Measurements from ENCODE around the gene ZNF230.

Gene ZNF230

DNA sequence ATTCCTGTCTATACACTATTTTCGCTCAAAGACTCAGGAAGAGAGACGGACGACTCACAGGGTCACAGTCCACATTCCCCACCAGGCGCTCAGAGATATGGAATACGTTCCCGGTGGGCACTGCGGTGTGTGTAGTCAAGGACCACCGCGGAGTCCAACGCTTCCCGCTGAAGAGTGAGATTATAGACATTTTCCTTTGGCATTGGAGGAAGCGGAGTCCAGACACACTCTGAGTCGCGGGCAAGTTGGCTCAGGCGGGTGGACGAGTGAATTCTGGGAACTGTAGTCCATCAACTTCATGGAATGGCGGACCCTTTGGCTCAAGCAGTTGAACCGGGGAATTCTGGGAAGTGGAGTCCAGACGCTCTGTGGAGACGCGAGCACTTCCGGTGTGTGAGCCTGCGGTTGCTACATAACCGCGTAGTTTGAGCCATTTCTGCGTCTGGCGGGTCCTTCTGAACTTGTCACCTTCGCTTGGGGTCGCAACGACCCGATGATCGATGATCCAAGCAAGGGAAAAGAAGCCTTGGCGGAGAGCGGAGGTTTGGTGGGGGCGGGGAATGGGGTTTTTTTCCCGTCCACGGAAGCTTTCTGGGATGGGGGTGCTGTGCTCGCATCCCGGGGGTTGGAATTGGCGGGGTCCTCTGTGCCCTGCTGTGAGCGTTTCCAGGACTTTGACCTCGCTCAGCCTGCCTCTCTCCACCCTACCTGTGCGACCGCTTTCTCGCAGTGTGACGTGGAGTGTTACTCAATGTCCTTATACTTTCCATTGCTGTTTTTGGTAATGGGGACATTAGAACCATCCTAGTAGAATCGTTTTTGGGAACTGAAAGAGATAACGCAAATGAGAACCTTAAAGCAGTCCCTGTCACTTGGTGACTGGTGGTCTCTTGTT, at the start of gene ZNF230:
TSS of gene ZNF230 (plus strand) at position 392 of the 895 bp plus-strand sequence. CDS start 4,122 bp downstream, outside the sequence.
- Histone ChIP-seq H3K36me3 (ENCODE audit: control insufficient read depth in 1 of 2, insufficient read depth in 2 of 2, low read length in 2 of 2) (peaks cover 9% of the 10 kb centered on the region in 2 donors), H3K4me3 (ENCODE audit: low read depth in 1 of 2, low read length in 2 of 2) (peak within 1 kb of the TSS; percentile 79 to 96), H3K27me3 (ENCODE audit: control insufficient read depth in 1 of 2, insufficient read depth in 2 of 2, low read length in 2 of 2) (no peaks in the 10 kb centered on the region), H3K4me1 (ENCODE audit: control insufficient read depth in 1 of 2, insufficient read depth in 2 of 2, low read length in 2 of 2) (peaks cover 3 to 11% of the 10 kb centered on the region in 2 donors), H3K9ac (ENCODE audit: low read depth in 1 of 2, low read length in 2 of 2) (peak within 1 kb of the TSS; percentile 70 to 79), H3K27ac (ENCODE audit: low read depth, low read length) (peak within 1 kb of the TSS; percentile 51), H3K9me3 (ENCODE audit: control insufficient read depth in 1 of 2, low read length in 2 of 2) (peaks cover 8 to 21% of the 10 kb centered on the region in 2 donors)

DNA sequence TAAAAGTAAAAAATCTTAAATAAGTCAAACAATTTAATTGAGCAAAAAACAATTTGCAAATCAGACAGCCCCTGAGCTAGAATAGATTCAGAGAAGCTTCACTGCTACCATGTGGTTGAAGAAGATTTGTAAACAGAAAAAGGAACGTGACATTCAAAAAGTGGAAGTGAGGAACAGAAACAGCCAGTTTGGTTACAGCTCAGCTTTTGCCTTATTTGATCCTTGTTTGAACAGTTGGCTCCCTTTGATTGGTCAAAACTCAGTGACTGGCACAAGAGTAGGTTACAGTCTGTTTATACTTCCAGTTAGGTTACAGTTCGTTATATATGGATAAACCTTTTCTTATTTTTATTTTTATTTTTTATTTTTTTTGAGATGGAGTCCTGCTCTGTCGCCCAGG, 45.9 kb upstream of the ZNF230 start:
- Histone ChIP-seq H3K4me1 (ENCODE audit: control insufficient read depth in 1 of 2, insufficient read depth in 2 of 2, low read length in 2 of 2) (no peaks in the 10 kb centered on the region), H3K27ac (ENCODE audit: low read depth, low read length) (no peak overlapping the region), H3K4me3 (ENCODE audit: low read depth in 1 of 2, low read length in 2 of 2) (no peak overlapping the region), H3K9me3 (ENCODE audit: control insufficient read depth in 1 of 2, low read length in 2 of 2) (peaks cover 43 to 57% of the 10 kb centered on the region in 2 donors), H3K9ac (ENCODE audit: low read depth in 1 of 2, low read length in 2 of 2) (no peak overlapping the region), H3K36me3 (ENCODE audit: control insufficient read depth in 1 of 2, insufficient read depth in 2 of 2, low read length in 2 of 2) (peaks cover 0 to 13% of the 10 kb centered on the region in 2 donors), H3K27me3 (ENCODE audit: control insufficient read depth in 1 of 2, insufficient read depth in 2 of 2, low read length in 2 of 2) (no peaks in the 10 kb centered on the region)

DNA sequence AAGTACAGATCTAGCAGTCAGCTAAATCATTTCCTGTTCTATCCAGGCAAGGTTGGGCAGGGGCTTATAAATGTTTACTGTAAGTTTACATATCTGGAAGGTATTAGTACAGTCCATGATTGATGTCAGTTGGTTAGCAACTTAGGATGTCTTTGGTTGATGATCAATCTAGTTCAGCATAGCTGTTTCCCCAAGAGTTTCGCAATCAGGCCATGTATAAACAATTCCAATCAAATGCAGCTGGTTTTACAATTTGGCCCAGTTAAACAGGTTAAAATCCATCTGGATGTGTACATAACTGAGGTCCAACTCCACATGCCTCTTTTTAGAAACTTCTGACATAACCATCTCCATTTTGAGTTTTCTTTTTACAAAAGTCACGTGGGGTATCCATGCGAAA, 44.9 kb upstream of the ZNF230 start:
- H3K4me3 ChIP-seq (ENCODE audit: low read depth in 1 of 2, low read length in 2 of 2), result peak overlapping the region in 1 of 2 donors; percentile 3
- no peak overlapping the region for H3K27ac ChIP-seq (ENCODE audit: low read depth, low read length)
- H3K27me3 ChIP-seq (ENCODE audit: control insufficient read depth in 1 of 2, insufficient read depth in 2 of 2, low read length in 2 of 2), result no peaks in the 10 kb centered on the region
- no peak overlapping the region for H3K9ac ChIP-seq (ENCODE audit: low read depth in 1 of 2, low read length in 2 of 2)
- no peaks in the 10 kb centered on the region for H3K4me1 ChIP-seq (ENCODE audit: control insufficient read depth in 1 of 2, insufficient read depth in 2 of 2, low read length in 2 of 2)
- peaks cover 5 to 13% of the 10 kb centered on the region in 2 donors for H3K36me3 ChIP-seq (ENCODE audit: control insufficient read depth in 1 of 2, insufficient read depth in 2 of 2, low read length in 2 of 2)
- peaks cover 48 to 61% of the 10 kb centered on the region in 2 donors for H3K9me3 ChIP-seq (ENCODE audit: control insufficient read depth in 1 of 2, low read length in 2 of 2)

DNA sequence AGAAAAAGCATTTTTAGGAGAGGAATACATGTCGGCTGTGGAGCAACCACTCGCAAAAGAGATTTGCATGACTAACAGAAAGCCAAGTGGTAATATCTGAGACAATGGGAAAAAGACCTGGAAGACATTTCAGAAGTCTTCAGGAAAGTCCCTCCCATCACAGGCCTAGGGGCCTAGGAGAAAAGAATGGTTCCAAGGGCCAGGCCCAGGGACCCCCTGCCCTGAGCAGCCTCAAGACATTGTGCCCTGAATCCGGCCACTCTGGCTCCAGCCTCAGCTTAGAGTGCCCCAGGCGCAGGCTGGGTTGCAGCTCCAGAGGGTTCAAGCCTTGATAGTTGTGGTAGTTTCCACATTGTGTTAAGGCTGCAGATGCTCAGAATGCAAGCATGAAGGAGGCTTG, 42.3 kb upstream of the ZNF230 start:
- Histone ChIP-seq H3K4me3 (ENCODE audit: low read depth in 1 of 2, low read length in 2 of 2) (no peak overlapping the region), H3K9ac (ENCODE audit: low read depth in 1 of 2, low read length in 2 of 2) (no peak overlapping the region), H3K27ac (ENCODE audit: low read depth, low read length) (no peak overlapping the region), H3K36me3 (ENCODE audit: control insufficient read depth in 1 of 2, insufficient read depth in 2 of 2, low read length in 2 of 2) (peaks cover 8 to 20% of the 10 kb centered on the region in 2 donors), H3K4me1 (ENCODE audit: control insufficient read depth in 1 of 2, insufficient read depth in 2 of 2, low read length in 2 of 2) (no peaks in the 10 kb centered on the region), H3K27me3 (ENCODE audit: control insufficient read depth in 1 of 2, insufficient read depth in 2 of 2, low read length in 2 of 2) (no peaks in the 10 kb centered on the region), H3K9me3 (ENCODE audit: control insufficient read depth in 1 of 2, low read length in 2 of 2) (peaks cover 62 to 74% of the 10 kb centered on the region in 2 donors)

DNA sequence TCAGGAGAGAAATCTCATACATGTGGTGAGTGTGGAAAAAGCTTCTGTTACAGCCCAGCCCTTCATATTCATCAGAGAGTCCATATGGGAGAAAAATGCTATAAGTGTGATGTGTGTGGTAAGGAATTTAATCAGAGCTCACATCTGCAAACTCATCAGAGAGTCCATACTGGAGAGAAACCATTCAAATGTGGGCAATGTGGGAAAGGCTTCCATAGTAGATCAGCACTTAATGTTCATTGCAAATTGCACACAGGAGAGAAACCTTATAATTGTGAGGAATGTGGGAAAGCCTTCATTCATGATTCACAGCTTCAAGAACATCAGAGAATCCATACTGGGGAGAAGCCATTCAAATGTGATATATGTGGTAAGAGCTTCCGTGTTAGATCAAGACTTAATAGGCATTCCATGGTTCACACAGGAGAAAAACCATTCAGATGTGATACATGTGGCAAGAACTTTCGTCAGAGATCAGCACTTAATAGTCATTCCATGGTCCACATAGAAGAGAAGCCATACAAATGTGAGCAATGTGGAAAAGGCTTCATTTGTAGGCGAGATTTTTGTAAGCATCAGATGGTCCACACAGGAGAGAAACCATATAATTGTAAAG, 36.6 kb upstream of the ZNF230 start:
- Histone ChIP-seq H3K4me3 (ENCODE audit: low read depth in 1 of 2, low read length in 2 of 2) (peak overlapping the region; percentile 33 to 46), H3K9me3 (ENCODE audit: control insufficient read depth in 1 of 2, low read length in 2 of 2) (peaks cover 85 to 87% of the 10 kb centered on the region in 2 donors), H3K27me3 (ENCODE audit: control insufficient read depth in 1 of 2, insufficient read depth in 2 of 2, low read length in 2 of 2) (no peaks in the 10 kb centered on the region)

DNA sequence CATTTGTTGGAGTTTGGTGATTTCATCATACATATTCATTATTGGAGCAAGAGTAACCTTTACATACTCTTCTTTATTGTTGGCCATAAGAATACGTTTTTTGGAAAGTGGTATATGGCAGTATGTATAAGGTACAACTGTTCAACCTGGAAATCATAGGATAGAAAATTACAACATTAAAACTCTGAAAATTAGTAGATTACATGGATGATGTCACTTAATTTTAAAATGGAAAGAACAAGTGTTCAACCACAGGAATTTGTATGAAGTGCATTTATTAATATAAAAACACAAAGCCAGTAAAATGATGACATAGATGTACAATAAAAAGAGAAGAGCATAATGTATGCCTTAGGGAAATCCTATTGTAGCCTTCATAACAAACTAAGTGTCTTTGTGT, 26.0 kb upstream of the ZNF230 start:
- Histone ChIP-seq H3K4me3 (ENCODE audit: low read depth in 1 of 2, low read length in 2 of 2) (no peak overlapping the region), H3K27ac (ENCODE audit: low read depth, low read length) (no peak overlapping the region), H3K9me3 (ENCODE audit: control insufficient read depth in 1 of 2, low read length in 2 of 2) (peaks cover 44 to 61% of the 10 kb centered on the region in 2 donors), H3K4me1 (ENCODE audit: control insufficient read depth in 1 of 2, insufficient read depth in 2 of 2, low read length in 2 of 2) (no peaks in the 10 kb centered on the region), H3K9ac (ENCODE audit: low read depth in 1 of 2, low read length in 2 of 2) (no peak overlapping the region), H3K27me3 (ENCODE audit: control insufficient read depth in 1 of 2, insufficient read depth in 2 of 2, low read length in 2 of 2) (no peaks in the 10 kb centered on the region), H3K36me3 (ENCODE audit: control insufficient read depth in 1 of 2, insufficient read depth in 2 of 2, low read length in 2 of 2) (no peaks in the 10 kb centered on the region)

More for the DNA sequence above, 36.6 kb upstream of the ZNF230 start:
- H3K4me1 ChIP-seq (ENCODE audit: control insufficient read depth in 1 of 2, insufficient read depth in 2 of 2, low read length in 2 of 2), result no peaks in the 10 kb centered on the region
- H3K27ac ChIP-seq (ENCODE audit: low read depth, low read length), result no peak overlapping the region
- H3K36me3 ChIP-seq (ENCODE audit: control insufficient read depth in 1 of 2, insufficient read depth in 2 of 2, low read length in 2 of 2), result peaks cover 31 to 47% of the 10 kb centered on the region in 2 donors
- no peak overlapping the region for H3K9ac ChIP-seq (ENCODE audit: low read depth in 1 of 2, low read length in 2 of 2)

DNA sequence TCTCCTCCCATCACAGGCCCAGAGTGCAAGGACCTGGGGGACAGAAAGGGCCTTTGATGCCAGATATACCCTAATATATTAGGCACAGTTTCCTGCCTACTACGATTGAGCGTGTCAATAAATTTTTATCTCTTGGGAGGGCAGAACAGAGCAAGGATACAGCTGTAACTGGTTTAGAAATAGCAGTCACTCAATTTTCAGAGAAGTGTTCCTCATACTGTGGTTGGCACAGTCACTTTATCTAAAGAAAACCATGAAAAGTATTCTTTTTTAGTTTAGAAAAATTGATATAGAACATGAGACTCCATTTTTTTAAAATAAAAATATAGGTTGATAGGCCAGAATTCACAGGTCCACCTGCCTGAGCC, 19.2 kb upstream of the ZNF230 start:
- peaks cover 11 to 14% of the 10 kb centered on the region in 2 donors for H3K9me3 ChIP-seq (ENCODE audit: control insufficient read depth in 1 of 2, low read length in 2 of 2)
- peaks cover 0 to 3% of the 10 kb centered on the region in 2 donors for H3K4me1 ChIP-seq (ENCODE audit: control insufficient read depth in 1 of 2, insufficient read depth in 2 of 2, low read length in 2 of 2)
- no peak overlapping the region for H3K9ac ChIP-seq (ENCODE audit: low read depth in 1 of 2, low read length in 2 of 2)
- H3K36me3 ChIP-seq (ENCODE audit: control insufficient read depth in 1 of 2, insufficient read depth in 2 of 2, low read length in 2 of 2), result no peaks in the 10 kb centered on the region
- H3K4me3 ChIP-seq (ENCODE audit: low read depth in 1 of 2, low read length in 2 of 2), result peak overlapping the region; percentile 84 to 98
- no peaks in the 10 kb centered on the region for H3K27me3 ChIP-seq (ENCODE audit: control insufficient read depth in 1 of 2, insufficient read depth in 2 of 2, low read length in 2 of 2)
- no peak overlapping the region for H3K27ac ChIP-seq (ENCODE audit: low read depth, low read length)

DNA sequence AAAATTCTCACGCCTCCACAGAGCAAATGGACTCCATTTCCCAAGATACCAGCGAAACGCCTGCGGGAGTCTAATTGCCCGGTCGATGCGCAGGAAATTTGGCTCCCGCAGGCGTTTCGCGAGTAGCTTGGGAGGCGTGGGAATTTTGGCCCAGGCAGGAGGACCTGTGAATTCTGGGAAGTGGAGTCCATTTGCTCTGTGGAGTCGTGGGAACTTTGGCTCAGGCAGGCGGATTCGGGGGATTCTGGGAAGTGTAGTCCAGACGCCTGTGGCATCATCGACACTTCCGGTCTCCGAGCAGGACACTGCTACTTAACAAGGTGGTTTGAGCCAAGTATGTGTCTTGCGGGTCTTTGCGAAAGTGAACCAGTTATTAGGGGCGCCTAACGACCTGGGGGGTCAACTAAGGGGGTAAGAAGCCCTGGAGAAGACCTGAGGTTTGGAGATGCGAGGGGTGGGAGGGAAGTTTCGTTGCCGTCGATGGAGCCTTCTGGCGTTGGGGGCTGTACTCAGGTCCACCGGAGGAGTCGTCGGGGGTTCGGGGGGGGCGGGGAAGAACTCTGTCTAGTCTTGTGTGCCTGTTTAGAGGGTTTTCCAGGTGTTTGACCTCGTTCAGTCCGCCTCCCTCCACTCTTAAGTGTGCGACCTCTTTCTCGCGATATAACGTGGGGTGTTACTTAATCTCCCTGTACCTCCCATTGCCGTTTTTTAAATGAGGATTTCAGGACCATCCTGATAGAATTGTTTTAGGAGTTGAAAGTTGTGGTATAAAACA, 18.7 kb upstream of the ZNF230 start, which contains the start of gene ZNF155:
TSS of gene ZNF155 (plus strand) at position 277 of the 775 bp plus-strand sequence. CDS start 4,356 bp downstream, outside the sequence.
- Histone ChIP-seq H3K27ac (ENCODE audit: low read depth, low read length) (no peak within 1 kb of the TSS), H3K9me3 (ENCODE audit: control insufficient read depth in 1 of 2, low read length in 2 of 2) (peaks cover 6 to 14% of the 10 kb centered on the region in 2 donors), H3K4me1 (ENCODE audit: control insufficient read depth in 1 of 2, insufficient read depth in 2 of 2, low read length in 2 of 2) (peaks cover 0 to 3% of the 10 kb centered on the region in 2 donors), H3K9ac (ENCODE audit: low read depth in 1 of 2, low read length in 2 of 2) (peak within 1 kb of the TSS; percentile 35 to 85), H3K36me3 (ENCODE audit: control insufficient read depth in 1 of 2, insufficient read depth in 2 of 2, low read length in 2 of 2) (peaks cover 0 to 3% of the 10 kb centered on the region in 2 donors), H3K4me3 (ENCODE audit: low read depth in 1 of 2, low read length in 2 of 2) (peak within 1 kb of the TSS; percentile 84 to 98), H3K27me3 (ENCODE audit: control insufficient read depth in 1 of 2, insufficient read depth in 2 of 2, low read length in 2 of 2) (no peaks in the 10 kb centered on the region)

DNA sequence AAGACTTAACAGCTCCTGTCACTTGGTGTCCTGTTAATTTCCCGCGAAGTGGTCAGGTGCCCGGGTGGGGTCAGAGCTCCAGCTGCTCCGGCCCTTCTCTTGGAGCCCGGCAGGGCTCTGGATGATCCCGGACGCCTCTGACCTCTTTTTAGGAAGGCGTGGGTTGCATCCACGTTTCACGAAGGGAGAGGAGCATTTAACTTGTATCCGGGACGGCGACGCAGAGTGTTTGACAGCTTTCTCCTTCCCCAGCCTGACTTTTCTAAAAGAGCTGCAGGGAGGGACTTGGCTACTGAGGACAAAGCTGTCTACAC, 18.1 kb upstream of the ZNF230 start:
- peak overlapping the region; percentile 35 to 52 for H3K9ac ChIP-seq (ENCODE audit: low read depth in 1 of 2, low read length in 2 of 2)
- peaks cover 5 to 9% of the 10 kb centered on the region in 2 donors for H3K36me3 ChIP-seq (ENCODE audit: control insufficient read depth in 1 of 2, insufficient read depth in 2 of 2, low read length in 2 of 2)

More for the DNA sequence above, 18.1 kb upstream of the ZNF230 start:
- peaks cover 0 to 3% of the 10 kb centered on the region in 2 donors for H3K4me1 ChIP-seq (ENCODE audit: control insufficient read depth in 1 of 2, insufficient read depth in 2 of 2, low read length in 2 of 2)
- no peak overlapping the region for H3K27ac ChIP-seq (ENCODE audit: low read depth, low read length)
- H3K9me3 ChIP-seq (ENCODE audit: control insufficient read depth in 1 of 2, low read length in 2 of 2), result peaks cover 3 to 10% of the 10 kb centered on the region in 2 donors
- H3K4me3 ChIP-seq (ENCODE audit: low read depth in 1 of 2, low read length in 2 of 2), result peak overlapping the region; percentile 84 to 98
- H3K27me3 ChIP-seq (ENCODE audit: control insufficient read depth in 1 of 2, insufficient read depth in 2 of 2, low read length in 2 of 2), result no peaks in the 10 kb centered on the region
